Islet of Langerhans (tissue), 1 donor: ENCODE data around the gene ANKRD44.

Experiments
- FAIRE-seq: peaks from one replicate; lab custom pipeline; 2011; peaks lifted over from hg19 to GRCh38; lab: Jason Lieb, UNC

ANKRD44 gene

DNA sequence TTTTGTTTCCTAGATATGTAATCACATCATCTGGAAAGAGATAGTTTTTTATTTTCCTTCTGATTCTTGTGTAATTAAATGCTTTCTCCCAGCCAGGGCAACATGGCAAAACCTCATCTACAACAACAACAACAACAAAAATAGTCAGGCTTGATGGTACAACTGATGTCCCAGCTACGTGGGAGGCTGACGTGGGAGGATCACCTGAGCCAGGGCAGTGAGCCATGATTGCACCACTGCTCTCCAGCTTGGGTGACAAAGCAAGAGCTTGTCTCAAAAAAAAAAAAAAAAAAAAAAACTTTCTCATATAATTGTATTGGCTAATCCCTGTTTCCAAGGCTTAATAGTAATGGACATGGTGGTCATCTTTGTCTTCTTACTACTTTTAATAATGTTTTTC, 357.6 kb downstream of the ANKRD44 start:
- FAIRE-seq, result no peak

DNA sequence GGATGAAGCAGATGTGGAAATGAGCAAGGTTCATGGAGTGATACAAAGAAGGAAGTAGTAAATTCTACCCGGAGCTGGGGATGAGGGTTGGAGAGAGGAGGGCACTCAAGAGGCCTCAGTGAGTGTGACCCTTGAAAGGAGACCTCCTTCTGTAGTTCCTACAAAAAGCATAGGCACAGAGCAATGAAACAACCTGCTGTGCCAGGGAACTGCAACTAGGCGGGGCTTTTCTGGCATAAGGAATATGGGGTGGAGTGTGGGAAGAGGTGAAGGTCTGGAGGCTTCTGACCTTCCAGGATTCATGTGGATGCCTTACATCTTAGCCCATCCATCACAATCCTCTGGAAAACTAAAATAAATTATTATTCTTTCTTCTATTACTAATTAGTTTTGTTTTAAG, 358.6 kb downstream of the ANKRD44 start:
- no peak for FAIRE-seq

DNA sequence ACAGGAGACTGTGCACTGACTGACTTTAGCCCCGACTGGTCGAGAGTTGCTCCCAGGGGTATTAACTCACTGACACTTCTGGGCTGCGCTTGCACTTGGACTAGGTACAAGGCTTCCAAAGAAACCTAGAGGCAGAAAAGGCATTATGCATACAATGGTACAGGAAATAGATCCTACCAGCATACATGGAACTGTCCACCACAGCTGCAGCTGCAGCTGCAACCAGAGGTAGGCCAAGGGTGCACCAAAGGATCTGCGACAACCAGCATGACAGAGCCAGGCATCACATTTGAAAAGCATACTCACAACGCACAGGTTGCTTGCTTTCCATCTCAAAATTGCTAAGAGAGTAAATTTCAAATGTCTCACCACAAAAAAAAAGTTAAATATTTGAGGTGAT, 361.5 kb downstream of the ANKRD44 start:
- no peak for FAIRE-seq

DNA sequence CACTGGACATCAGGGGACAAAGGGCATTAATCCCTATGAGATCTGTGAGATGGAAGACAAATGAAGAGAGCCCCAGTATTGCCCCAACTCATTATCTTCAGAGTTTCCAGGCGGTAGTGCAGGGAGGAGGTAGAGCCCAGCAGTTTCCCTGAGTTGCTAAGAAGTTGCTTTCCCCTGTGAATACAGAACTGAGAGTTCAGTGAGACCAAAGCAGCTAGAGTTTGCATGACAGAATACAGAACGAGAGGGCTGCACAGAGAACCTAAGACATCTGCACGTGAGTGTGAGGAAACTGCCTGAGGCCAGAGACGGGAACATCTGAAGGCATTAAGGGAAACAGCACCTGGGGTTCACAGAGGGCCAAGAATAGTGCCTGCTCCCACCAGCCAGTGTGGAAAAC, 366.0 kb downstream of the ANKRD44 start:
- FAIRE-seq, result no peak

DNA sequence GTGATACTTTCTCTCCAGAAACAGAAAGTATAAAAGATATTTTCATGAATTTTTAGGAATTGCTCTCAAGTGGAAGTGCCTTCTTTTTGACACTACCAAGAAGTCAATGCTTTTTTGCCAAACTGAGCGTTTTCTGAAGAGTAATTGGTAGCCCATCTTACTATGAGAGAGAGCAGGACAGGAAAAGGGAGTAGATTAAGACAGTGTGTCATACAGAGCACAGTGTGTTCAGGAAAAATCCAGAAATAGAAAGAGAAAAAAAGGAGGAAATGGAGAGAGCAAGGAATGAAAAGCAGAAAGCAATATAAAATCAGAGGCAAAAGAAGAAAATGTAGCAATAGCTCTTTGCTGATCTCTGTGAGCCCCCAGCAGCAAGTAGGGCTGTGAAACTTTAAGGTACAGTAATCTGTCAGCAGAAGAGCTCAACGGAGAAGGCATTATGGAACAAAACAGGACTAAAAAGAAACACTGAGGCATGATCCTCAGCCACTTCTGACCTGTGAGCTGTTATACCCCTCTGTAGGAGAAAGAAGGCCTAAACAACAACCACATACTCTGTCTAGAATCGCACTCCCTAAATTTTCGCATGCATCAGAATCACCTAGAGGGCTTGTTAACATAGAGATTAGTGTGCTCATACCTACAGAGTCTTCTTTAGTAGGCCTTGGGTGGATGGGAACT, 369.0 kb downstream of the ANKRD44 start:
- FAIRE-seq, result no peak

DNA sequence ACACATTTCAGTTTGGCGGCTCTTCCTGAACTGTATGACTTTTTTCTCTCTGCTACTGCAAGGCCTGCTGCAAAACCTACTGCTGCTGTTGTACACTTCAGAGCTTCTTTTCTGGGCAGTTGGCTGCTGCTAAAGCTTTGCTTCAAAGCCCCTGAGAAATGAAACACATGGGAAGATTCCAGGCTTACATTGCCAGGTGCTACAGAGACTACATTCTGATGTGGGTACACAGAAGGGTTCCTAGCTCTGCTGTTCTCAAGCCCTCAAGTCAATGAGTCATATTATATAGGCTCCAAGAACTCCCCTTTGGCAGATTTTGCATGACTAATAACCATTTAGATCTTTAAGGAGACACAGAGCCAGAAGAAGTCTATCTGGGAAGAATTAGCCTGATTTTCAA, 371.2 kb downstream of the ANKRD44 start:
- no peak for FAIRE-seq
